SH-SY5Y (cell line): ENCODE data around the gene ZW10.

Experiments
- GATA2 ChIP-seq: IDR thresholded peaks from 2 replicates; pipeline ENCODE4 v1.6.1; 2011; ENCODE audit warnings: mild to moderate bottlenecking, low read depth, low read length
- GATA3 ChIP-seq: IDR thresholded peaks from 2 replicates; pipeline ENCODE4 v1.6.1; 2011; ENCODE audit warnings: low read depth, mild to moderate bottlenecking, low read length, moderate library complexity

DNA sequence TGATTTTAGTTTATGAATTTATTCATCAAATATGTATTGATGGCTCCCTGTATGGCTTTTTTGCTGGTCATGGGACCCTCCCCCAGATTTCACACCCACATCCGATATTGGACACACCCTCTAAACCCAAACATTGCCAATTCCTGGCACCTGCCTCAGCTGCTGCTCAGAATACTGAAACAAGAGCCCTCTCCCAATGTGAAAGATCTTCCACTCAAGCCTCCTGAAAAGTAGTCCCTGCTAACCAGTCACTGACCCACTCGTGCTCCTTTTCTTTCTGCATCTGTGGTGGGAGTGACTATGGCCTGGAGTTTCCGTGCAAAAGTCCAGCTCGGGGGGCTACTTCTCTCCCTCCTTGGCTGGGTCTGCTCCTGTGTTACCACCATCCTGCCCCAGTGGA lies 6.0 kb upstream of the ZW10 start, which contains the start of gene CLDN25:
- no peak for TF ChIP-seq GATA2
- no peak for TF ChIP-seq GATA3
